ENCODE data around the gene GFRA3.

GFRA3 gene

DNA sequence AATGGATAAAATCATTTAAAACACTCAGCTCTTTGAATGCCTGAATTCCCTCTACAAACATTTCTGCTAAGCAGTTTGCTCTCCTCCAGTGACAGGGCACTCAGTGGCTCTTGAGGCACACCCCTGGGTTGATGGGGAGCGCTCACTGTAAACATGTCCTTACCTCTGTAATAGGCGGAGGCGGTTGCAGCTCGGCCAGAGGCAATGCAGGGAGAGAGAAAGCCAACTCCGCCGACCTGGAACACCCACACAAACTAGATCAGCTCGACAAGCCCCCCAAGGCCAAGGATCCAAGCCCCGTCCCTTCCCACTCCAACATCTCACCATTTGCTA lies 61.6 kb downstream of the GFRA3 start:
- no peaks in the 10 kb centered on the region for H4K20me1 ChIP-seq (ENCODE audit: insufficient read depth)
- peaks cover 15% of the 10 kb centered on the region for H3K4me1 ChIP-seq (ENCODE audit: low read depth, poor library complexity, severe bottlenecking)
- peak overlapping the region; percentile 87 for H2AFZ ChIP-seq (ENCODE audit: low read depth)
- no peaks in the 10 kb centered on the region for H3K27me3 ChIP-seq (ENCODE audit: insufficient read depth, low read depth)
- H3K4me3 ChIP-seq (IDR thresholded peaks at IDR 0.05; ENCODE audit: insufficient read depth, low read depth, low read length), result no peak overlapping the region
- TF ChIP-seq CTCF (conservative IDR thresholded peaks at IDR 0.05; ENCODE audit: low read depth, low read length), result no peak
- H3K36me3 ChIP-seq (ENCODE audit: insufficient read depth), result no peaks in the 10 kb centered on the region; the same call in 1 of the 2 replicates
- H3K9ac ChIP-seq, result peak overlapping the region; percentile 75; the same call in 1 of the 2 replicates
- peak overlapping the region; percentile 82 for H3K4me2 ChIP-seq
- peaks cover 50% of the 10 kb centered on the region; the same call in 1 of the 2 replicates for H3K79me2 ChIP-seq (ENCODE audit: insufficient read depth, low read depth)
- H3K27ac ChIP-seq, result peak overlapping the region; percentile 46; the same call in 1 of the 2 replicates

GRCh38 chr5:138210985-138211384 lies 63.4 kb downstream of the GFRA3 start:
- no peak for TF ChIP-seq CTCF (conservative IDR thresholded peaks at IDR 0.05; ENCODE audit: low read depth, low read length)
- Histone ChIP-seq H3K4me2 (no peak overlapping the region), H3K4me1 (ENCODE audit: low read depth, poor library complexity, severe bottlenecking) (peaks cover 15% of the 10 kb centered on the region), H3K27ac (no peak overlapping the region), H2AFZ (ENCODE audit: low read depth) (no peak overlapping the region), H3K4me3 (IDR thresholded peaks at IDR 0.05; ENCODE audit: insufficient read depth, low read depth, low read length) (no peak overlapping the region), H3K79me2 (ENCODE audit: insufficient read depth, low read depth) (peaks cover 58% of the 10 kb centered on the region; the same call in 1 of the 2 replicates), H3K27me3 (ENCODE audit: insufficient read depth, low read depth) (no peaks in the 10 kb centered on the region), H4K20me1 (ENCODE audit: insufficient read depth) (no peaks in the 10 kb centered on the region), H3K36me3 (ENCODE audit: insufficient read depth) (no peaks in the 10 kb centered on the region; the same call in 1 of the 2 replicates), H3K9ac (no peak overlapping the region)
